ENCODE results near the gene JMJD7.

The JMJD7 gene

GRCh38 chr15:41847206-41847605 is 19.3 kb downstream of the JMJD7 start:
- DNase-seq (ENCODE audit: low spot score): no peak

GRCh38 chr15:41847981-41848380 is 20.1 kb downstream of the JMJD7 start:
- DNase-seq (ENCODE audit: low spot score): no peak

GRCh38 chr15:41848631-41849030 is 20.7 kb downstream of the JMJD7 start:
- no peak for DNase-seq (ENCODE audit: low spot score)

- no peak for DNase-seq (ENCODE audit: low spot score)
These were observed 21.3 kb downstream of the JMJD7 start for GRCh38 chr15:41849204-41849603.

- no peak for DNase-seq (ENCODE audit: low spot score)
These were observed 22.0 kb downstream of the JMJD7 start for GRCh38 chr15:41849861-41850260.

- DNase-seq (ENCODE audit: low spot score): no peak
These were observed 22.7 kb downstream of the JMJD7 start for GRCh38 chr15:41850482-41851166.

- DNase-seq (ENCODE audit: low spot score): no peak
These were observed 23.3 kb downstream of the JMJD7 start for GRCh38 chr15:41851167-41851523.

- no peak for DNase-seq (ENCODE audit: low spot score)
These were observed 24.0 kb downstream of the JMJD7 start for GRCh38 chr15:41851755-41852370.

GRCh38 chr15:41852736-41853590 is 25.1 kb downstream of the JMJD7 start:
- no peak for DNase-seq (ENCODE audit: low spot score)

- no peak for DNase-seq (ENCODE audit: low spot score)
These were observed 25.9 kb downstream of the JMJD7 start for GRCh38 chr15:41853831-41854230.

GRCh38 chr15:41854443-41854842 is 26.6 kb downstream of the JMJD7 start:
- no peak for DNase-seq (ENCODE audit: low spot score)

- DNase-seq (ENCODE audit: low spot score): no peak
These were observed 27.5 kb downstream of the JMJD7 start for GRCh38 chr15:41855261-41855961.

GRCh38 chr15:41856262-41856661 is 28.4 kb downstream of the JMJD7 start:
- DNase-seq (ENCODE audit: low spot score): no peak

GRCh38 chr15:41856716-41857115 is 28.8 kb downstream of the JMJD7 start:
- DNase-seq (ENCODE audit: low spot score): no peak

- no peak for DNase-seq (ENCODE audit: low spot score)
These were observed 29.4 kb downstream of the JMJD7 start for GRCh38 chr15:41857316-41857715.

- no peak for DNase-seq (ENCODE audit: low spot score)
These were observed 30.9 kb downstream of the JMJD7 start for GRCh38 chr15:41858756-41859155.

GRCh38 chr15:41860049-41860828 is 32.3 kb downstream of the JMJD7 start:
- DNase-seq (ENCODE audit: low spot score): no peak

- DNase-seq (ENCODE audit: low spot score): no peak
These were observed 34.0 kb downstream of the JMJD7 start for GRCh38 chr15:41861736-41862356.

GRCh38 chr15:41862515-41863116 is 34.7 kb downstream of the JMJD7 start:
- no peak for DNase-seq (ENCODE audit: low spot score)

GRCh38 chr15:41865490-41866055 is 37.7 kb downstream of the JMJD7 start:
- no peak for DNase-seq (ENCODE audit: low spot score)
